NCI-H2171 treated with DMSO at 0.1 percent for 48 hours (cell line): ENCODE data around the gene UCK1.

ENCODE experiments used
- DNase-seq: peaks from one replicate; lab custom pipeline; 2025; lab: John Stamatoyannopoulos, UW

The UCK1 gene

GRCh38 chr9:131496844-131497405, 34.1 kb downstream of the UCK1 start:
- no peak for DNase-seq

DNA sequence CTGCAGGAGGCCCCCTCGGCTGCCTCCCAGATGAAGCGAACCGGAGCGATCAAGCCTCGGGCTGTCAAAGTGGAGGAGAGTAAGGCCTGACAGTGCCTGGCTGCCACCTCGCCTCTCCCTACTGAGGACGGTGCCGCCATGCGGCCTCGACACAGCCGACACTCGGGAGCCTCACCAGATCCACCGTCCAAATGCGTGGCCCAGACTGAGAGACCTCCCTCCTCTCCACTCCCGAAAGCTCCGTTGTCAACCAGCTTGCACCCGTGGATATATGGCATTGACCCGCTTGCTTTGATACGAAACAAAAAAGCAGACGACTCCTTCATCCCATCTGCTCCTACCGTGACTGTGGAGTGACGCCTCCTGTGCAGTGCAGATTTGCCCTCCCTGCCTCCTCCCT, 35.3 kb downstream of the UCK1 start:
- no peak for DNase-seq

DNA sequence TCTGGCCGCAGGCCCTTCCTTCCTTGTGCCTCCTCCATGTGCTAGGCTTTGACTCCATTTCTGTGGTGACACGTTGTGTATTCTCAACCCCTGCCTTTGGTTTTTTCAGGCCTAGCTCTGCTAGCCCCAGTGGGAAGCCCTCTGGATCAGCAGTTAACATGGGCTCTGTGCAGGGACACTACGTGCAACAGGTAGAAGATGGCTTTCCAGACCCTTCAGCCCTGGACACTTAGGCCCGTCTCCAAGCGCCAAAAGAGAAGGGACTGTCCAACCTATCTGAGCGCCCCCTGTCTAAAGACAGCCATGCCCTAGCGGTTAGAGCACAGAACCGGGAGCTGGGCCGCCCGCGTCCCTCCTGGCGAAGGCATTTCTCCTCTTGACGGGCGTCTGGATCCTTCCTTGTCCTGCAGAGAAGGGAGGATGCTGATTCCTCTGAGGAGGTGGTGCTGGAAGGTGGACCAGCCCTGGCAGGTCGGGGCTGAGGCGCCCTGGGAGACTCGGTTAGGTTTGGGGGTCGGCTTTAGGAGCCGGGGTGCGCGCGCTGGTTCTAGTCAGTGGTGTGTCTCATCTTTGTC, 36.7 kb downstream of the UCK1 start:
- DNase-seq: no peak

- no peak for DNase-seq
Observed at GRCh38 chr9:131492070-131492469, 39.0 kb downstream of the UCK1 start.

- no peak for DNase-seq
Observed at GRCh38 chr9:131491001-131491710, 39.9 kb downstream of the UCK1 start.

- no peak for DNase-seq
Observed at GRCh38 chr9:131490514-131490913, 40.5 kb downstream of the UCK1 start.

GRCh38 chr9:131487621-131488031, 43.4 kb downstream of the UCK1 start:
- DNase-seq: peak; percentile 77

- peak; percentile 63 for DNase-seq
Observed at GRCh38 chr9:131487001-131487400, 44.1 kb downstream of the UCK1 start.

- peak; percentile 28 for DNase-seq
Observed at GRCh38 chr9:131485728-131486422, 45.2 kb downstream of the UCK1 start.

- no peak for DNase-seq
Observed at GRCh38 chr9:131485206-131485605, 45.9 kb downstream of the UCK1 start.

DNA sequence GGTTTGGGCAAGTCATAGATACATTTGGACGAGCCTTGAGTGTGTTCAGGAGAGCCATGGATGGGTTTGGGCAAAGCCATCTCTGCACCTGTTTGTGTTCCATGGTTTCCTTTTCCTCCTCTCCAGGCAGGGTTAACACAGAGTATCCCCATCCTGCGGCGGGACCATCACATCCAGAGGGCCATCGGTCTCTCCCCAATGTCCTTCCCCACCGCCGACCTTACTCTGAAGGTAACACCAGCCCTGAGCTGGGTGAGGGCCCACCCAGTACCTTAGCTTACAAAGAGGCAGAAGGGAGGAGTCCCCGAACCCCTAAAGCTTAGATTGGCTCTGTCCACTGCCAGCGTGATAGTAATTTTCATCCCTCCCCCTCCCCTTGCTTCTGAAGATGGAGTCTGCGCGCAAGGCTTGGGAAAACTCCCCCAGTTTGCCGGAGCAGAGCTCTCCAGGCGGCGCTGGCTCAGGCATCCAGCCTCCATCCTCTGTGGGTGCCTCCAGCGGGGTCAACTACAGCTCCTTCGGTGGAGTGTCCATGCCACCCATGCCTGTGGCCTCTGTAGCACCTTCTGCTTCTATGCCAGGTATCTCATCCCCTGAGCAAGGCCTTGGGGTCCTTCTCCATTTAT, 46.4 kb downstream of the UCK1 start:
- no peak for DNase-seq

DNA sequence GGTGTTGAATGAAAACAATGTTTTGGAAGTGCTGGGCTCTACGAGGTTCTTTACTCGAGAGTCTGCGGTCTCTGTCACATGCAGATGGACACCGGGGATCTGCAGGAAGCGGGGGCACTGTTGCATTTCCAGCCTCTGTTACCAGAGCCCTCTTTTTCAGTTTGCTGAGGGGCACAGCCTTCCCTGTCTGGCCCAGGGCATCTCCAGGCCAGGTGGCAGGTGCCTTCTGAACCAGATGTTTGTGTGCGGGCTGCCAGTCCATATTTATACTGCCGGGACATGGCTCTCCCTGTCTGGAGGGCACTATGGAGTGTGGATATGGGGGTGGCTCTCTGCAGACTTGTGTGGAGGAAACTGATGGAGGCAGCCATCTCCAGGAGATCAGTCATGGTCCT, 47.0 kb downstream of the UCK1 start:
- DNase-seq: no peak

DNA sequence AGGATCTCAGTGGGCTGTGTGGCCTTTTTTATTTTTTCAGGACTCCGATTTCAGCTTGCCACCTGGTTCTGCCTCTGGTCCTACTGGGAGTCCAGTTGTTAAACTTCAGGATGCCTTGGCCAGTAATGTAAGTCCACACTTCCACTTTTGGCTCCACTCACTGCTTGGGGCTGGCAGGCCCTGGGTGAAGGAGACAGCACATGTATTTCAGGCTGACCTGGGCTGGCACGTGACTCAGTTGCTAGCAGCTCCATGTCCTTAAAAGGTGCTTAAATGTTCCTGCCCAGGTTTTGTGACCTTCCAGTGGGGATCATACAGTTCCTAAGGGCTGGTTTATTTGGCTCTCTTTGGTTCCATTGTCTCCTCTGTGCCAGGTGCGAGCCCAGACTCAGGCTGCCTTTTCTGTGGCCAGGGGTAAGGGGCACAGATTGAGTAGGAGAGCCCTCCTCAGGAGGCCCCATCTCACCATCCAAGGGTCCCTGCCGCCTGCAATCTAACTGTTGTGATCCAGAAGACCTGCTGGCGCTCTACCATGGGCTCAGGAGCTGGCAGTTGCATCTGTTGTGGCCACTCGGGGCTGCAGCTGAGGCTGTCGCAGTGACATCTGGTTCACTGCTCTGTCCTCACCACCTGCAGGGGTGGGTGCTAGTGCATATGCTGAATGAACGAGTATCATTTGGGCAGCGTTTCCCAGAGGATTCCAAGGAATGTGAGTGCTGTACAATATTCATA, 47.6 kb downstream of the UCK1 start:
- peak; percentile 27 for DNase-seq

- no peak for DNase-seq
Observed at GRCh38 chr9:131482343-131483006, 48.6 kb downstream of the UCK1 start.

- no peak for DNase-seq
Observed at GRCh38 chr9:131481441-131482342, 49.4 kb downstream of the UCK1 start.

DNA sequence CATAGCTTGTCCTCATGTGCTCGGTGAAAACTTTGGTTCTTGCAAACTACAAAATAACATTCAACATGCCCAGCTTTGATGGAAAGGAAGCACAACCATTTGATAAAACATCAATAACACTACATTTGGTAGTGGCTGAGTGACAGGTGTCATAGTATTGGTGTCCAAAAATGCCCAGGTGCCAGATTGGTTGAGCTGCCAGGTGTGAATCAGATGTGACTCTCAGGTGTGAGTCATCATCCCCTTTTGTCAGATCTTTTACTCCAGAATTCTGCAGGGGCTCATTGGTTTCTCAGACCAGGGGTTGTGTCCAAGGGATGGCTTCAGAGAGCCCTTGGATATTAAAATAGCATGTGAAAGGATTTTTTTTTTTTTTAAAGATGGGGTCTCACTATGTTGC, 50.8 kb downstream of the UCK1 start:
- DNase-seq: no peak

DNA sequence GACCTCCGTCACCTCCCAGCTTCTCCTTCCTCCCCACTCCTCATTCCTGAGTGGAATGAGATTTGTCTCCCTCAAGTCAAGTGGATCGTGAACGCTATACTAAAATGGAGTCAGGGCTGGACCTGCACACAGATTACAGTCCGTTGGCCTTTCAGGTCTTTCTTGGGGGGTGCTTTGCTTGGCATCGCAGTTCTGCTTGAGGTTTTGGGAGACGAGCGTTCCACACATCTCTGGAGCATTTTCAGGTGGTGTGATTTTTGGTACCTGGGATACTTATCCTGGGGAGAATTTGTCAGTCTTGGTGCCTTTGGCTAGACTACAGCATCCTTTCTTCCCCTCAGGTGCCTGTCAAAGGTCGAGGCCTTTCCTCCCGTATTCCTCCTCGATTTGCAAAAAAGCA, 52.2 kb downstream of the UCK1 start:
- no peak for DNase-seq

DNA sequence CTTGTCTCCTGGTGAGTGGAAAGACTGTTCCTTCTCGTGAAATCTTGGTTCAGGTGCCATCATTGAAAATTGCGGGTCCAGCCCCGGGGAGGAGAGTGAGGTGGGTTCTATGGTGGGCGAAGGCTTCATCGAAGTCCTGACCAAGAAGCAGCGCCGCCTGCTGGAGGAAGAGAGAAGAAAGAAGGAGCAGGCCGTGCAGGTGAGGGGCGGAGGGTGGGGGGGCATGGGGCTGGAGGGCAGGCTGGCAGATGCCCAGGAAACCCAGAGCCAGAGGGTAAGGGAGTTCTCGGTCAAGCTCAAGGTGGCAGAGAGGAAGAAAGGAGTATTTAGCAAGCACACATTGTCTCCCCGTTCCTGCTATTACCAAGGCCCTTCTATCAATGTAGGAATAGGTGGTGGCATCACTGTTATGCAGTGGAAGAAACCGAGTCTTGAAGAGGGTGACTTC, 52.6 kb downstream of the UCK1 start:
- DNase-seq: no peak

DNA sequence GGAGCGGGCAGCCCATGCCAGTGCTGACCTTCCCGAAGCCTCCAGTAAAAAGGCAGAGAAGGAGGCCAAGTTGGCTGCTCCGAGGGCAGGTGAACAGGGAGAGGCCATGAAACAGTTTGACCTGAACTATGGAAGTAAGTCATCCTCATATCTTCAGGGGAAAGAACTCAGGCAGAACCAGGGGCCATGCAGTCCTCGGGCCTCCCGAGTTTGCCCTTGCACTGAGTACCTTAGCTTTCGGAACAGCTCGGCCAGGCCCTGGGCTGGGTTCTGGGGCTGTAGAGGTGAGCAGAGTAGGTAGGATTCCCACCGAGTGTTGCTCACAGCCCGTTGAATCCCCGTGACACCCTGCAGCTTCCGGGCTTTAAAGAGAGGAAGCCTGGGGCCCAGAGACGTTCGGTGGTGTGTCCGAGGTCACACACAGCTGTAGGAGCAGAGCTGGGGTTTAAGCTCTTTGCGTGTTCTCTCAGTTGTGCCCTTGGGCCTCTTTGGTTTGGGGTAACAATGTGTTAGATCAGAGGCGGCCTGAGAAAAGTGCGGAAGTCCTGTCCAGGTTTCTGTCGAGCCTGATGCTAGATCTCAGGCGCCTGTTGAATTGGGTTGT, 53.1 kb downstream of the UCK1 start:
- DNase-seq: no peak

DNA sequence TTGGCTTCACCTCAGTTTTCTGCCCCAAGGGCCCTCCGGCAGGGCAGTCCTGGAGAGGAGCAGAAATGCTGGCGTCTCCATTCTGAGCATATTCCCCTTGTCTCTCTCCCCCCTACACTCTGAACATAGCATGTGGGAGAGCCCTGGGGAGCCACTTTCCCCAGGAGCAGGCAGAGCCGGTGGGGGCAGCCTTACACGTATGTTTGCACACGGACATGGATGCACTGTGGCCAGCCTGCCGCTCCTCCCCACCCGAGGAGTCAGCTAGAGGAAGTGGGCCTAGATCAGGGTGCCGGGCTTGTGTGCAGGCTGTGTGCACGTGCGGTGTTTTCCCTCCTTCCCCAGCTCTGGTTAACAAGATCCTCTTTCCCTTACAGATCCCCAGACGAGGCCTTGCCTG, 53.7 kb downstream of the UCK1 start:
- DNase-seq: no peak
